ENCODE results near the gene EPAS1. TPM values are rescaled to one million over a fixed set of nuclear protein-coding genes. Genes with fewer than 3 reads are reported as not detected.

Gene EPAS1
- total RNA-seq, 4 donors from 2014 or later: 35.0 to 465 (median 202) TPM

DNA sequence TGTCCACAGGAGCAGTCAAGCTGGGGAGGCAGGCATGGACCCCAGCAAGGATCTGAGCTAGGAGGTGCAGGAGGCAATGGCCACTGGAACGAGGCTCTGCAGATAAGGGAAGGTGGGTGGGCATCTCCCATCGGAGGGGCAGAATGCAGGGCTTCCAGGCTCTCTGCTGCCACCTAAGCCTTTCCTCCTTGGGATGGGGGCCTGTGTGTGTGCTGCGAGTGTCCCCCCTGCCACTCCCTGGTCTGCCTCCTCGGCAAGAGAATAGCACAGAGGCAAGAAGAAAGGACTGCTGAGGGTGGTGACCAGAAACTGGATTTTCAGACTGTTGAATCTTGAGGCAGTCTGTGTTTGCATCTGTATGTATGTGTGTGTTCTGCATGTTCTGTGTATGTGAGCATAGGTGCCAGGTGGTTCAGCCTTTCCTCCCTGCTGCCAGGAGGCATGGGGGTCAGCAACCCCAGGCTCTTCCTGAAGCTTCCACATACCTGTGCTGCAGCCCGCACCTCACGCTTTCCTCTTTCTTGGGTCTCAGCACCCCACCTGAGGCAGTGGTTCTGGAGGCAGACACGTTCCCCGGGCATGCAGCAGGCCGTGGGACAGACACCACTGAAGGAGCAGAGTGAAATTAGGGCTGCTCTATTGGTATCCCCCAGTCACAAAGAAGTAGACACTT, 86.7 kb downstream of the EPAS1 start:
- H3K36me3 ChIP-seq: no peaks in the 10 kb centered on the region
- intact Hi-C loops (cut with DNase I; ENCODE audit: low total_unique reads): no loop called here
- no peaks in the 10 kb centered on the region for H3K4me1 ChIP-seq
- DNase-seq: peak in 1 of 2 donors; percentile 9
- H3K27ac ChIP-seq: no peak overlapping the region
- TF ChIP-seq, protein P1, sequence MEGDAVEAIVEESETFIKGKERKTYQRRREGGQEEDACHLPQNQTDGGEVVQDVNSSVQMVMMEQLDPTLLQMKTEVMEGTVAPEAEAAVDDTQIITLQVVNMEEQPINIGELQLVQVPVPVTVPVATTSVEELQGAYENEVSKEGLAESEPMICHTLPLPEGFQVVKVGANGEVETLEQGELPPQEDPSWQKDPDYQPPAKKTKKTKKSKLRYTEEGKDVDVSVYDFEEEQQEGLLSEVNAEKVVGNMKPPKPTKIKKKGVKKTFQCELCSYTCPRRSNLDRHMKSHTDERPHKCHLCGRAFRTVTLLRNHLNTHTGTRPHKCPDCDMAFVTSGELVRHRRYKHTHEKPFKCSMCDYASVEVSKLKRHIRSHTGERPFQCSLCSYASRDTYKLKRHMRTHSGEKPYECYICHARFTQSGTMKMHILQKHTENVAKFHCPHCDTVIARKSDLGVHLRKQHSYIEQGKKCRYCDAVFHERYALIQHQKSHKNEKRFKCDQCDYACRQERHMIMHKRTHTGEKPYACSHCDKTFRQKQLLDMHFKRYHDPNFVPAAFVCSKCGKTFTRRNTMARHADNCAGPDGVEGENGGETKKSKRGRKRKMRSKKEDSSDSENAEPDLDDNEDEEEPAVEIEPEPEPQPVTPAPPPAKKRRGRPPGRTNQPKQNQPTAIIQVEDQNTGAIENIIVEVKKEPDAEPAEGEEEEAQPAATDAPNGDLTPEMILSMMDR (IDR thresholded peaks at IDR 0.05): no peak
- no peak for TF ChIP-seq POLR2A (IDR thresholded peaks at IDR 0.05)
- H3K27me3 ChIP-seq: no peaks in the 10 kb centered on the region
- H3K9me3 ChIP-seq: no peaks in the 10 kb centered on the region
- no peak overlapping the region for H3K4me3 ChIP-seq

DNA sequence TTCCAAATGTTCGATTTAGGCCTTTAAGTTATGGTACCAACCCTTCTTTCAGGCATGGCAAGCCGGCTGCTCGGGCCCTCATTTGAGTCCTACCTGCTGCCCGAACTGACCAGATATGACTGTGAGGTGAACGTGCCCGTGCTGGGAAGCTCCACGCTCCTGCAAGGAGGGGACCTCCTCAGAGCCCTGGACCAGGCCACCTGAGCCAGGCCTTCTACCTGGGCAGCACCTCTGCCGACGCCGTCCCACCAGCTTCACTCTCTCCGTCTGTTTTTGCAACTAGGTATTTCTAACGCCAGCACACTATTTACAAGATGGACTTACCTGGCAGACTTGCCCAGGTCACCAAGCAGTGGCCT, 87.2 kb downstream of the EPAS1 start:
- peak in 1 of 2 donors; percentile 14 for DNase-seq
- Histone ChIP-seq H3K4me3 (no peak overlapping the region), H3K36me3 (no peaks in the 10 kb centered on the region), H3K27ac (no peak overlapping the region), H3K4me1 (no peaks in the 10 kb centered on the region), H3K9me3 (no peaks in the 10 kb centered on the region), H3K27me3 (no peaks in the 10 kb centered on the region)
- intact Hi-C loops (cut with DNase I; ENCODE audit: low total_unique reads): no loop called here
- TF ChIP-seq, protein P1 (IDR thresholded peaks at IDR 0.05): no peak
- no peak for TF ChIP-seq POLR2A (IDR thresholded peaks at IDR 0.05)

DNA sequence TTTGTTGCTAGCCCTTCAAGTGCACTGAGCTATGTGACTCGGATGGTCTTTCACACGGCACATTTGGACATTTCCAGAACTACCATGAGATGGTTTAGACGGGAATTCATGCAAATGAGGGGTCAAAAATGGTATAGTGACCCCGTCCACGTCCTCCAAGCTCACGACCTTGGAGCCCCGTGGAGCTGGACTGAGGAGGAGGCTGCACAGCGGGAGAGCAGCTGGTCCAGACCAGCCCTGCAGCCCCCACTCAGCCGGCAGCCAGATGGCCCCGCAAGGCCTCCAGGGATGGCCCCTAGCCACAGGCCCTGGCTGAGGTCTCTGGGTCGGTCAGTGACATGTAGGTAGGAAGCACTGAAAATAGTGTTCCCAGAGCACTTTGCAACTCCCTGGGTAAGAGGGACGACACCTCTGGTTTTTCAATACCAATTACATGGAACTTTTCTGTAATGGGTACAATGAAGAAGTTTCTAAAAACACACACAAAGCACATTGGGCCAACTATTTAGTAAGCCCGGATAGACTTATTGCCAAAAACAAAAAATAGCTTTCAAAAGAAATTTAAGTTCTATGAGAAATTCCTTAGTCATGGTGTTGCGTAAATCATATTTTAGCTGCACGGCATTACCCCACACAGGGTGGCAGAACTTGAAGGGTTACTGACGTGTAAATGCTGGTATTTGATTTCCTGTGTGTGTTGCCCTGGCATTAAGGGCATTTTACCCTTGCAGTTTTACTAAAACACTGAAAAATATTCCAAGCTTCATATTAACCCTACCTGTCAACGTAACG, 88.8 kb downstream of the EPAS1 start:
- intact Hi-C loops (cut with DNase I; ENCODE audit: low total_unique reads): no loop called here
- no peaks in the 10 kb centered on the region for H3K36me3 ChIP-seq
- H3K4me1 ChIP-seq: no peaks in the 10 kb centered on the region
- peak overlapping the region in 1 of 2 donors; percentile 25 for H3K27ac ChIP-seq
- H3K4me3 ChIP-seq: no peak overlapping the region
- no peaks in the 10 kb centered on the region for H3K27me3 ChIP-seq
- no peaks in the 10 kb centered on the region for H3K9me3 ChIP-seq
- peak in 1 of 2 donors; percentile 12 for DNase-seq
- TF ChIP-seq, protein P1 (IDR thresholded peaks at IDR 0.05): no peak
- TF ChIP-seq POLR2A (IDR thresholded peaks at IDR 0.05): no peak

DNA sequence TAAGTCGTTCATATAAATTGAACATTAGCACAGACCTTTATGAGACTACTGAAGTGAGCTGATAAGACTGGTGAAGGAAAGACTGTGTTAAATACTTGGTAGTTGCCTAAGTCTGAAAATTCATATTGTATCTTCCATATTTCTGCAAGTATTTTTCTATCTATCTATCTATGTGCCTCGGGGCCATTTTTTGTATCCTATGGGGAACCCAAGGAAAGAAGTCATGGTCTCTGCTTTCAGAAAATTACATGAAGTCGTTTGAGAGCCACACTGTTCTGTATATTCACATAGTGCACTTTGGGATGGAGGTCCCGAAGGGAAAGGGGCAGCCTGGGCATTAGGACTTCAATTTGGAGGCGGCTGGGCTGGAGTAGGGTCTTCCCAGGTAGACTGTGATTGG, 89.6 kb downstream of the EPAS1 start:
- intact Hi-C loops (cut with DNase I; ENCODE audit: low total_unique reads): no loop called here
- TF ChIP-seq, protein P1 (IDR thresholded peaks at IDR 0.05): no peak
- TF ChIP-seq POLR2A (IDR thresholded peaks at IDR 0.05): no peak

DNA sequence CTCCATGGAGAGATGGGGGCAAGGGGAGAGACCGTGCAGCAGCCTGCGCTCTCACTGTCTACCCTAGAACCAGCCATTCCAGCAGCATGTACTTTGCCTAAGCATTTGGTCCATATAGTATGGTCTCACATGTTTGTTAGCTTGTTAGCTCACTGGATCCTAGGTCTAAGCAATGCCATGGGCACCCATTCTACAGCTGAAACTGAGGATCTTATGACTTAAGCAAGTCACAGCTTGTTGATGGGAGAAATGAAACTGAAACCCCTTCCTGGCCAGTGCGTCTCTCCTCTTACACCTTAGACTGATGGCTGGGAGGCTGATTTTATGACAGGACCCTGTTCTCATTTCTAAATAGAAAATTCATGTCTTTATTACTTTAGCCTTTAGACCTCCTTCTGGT, 90.1 kb downstream of the EPAS1 start:
- TF ChIP-seq POLR2A (IDR thresholded peaks at IDR 0.05): no peak
- TF ChIP-seq, protein P1 (IDR thresholded peaks at IDR 0.05): no peak
- Histone ChIP-seq H3K27ac (no peak overlapping the region), H3K9me3 (no peaks in the 10 kb centered on the region), H3K4me1 (no peaks in the 10 kb centered on the region), H3K4me3 (no peak overlapping the region), H3K27me3 (no peaks in the 10 kb centered on the region), H3K36me3 (no peaks in the 10 kb centered on the region)
- peak in 1 of 2 donors; percentile 1 for DNase-seq
- intact Hi-C loops (cut with DNase I; ENCODE audit: low total_unique reads): no loop called here

More for the DNA sequence above, 89.6 kb downstream of the EPAS1 start:
- Histone ChIP-seq H3K4me3 (no peak overlapping the region), H3K4me1 (no peaks in the 10 kb centered on the region), H3K9me3 (no peaks in the 10 kb centered on the region), H3K27me3 (no peaks in the 10 kb centered on the region), H3K36me3 (no peaks in the 10 kb centered on the region), H3K27ac (no peak overlapping the region)
- DNase-seq: peak in 1 of 2 donors; percentile 3

Measured in uterus (tissue), 4 donors.